ENCODE results near the gene TMPRSS5. TPM values are rescaled to one million over a fixed set of nuclear protein-coding genes. Genes with fewer than 3 reads are reported as not detected.

TMPRSS5 gene
- total RNA-seq, 1 experiment from 2014 or later: 0.71 TPM

GRCh38 chr11:113637636-113638035 lies 68.5 kb downstream of the TMPRSS5 start:
- no peak for DNase-seq (ENCODE audit: low read depth, low spot score)
- Histone ChIP-seq H3K9me2 (ENCODE audit: insufficient read depth) (no peaks in the 10 kb centered on the region), H3K4me3 (replicated peaks in 1 of 2; ENCODE audit: low read depth in 1 of 2, low read length in 2 of 2) (no peak overlapping the region), H3K36me3 (ENCODE audit: control insufficient read depth in 1 of 2, insufficient read depth in 2 of 2, low read length in 2 of 2) (no peaks in the 10 kb centered on the region), H3K4me1 (ENCODE audit: control insufficient read depth in 1 of 2, insufficient read depth in 2 of 2, low read length in 2 of 2) (no peaks in the 10 kb centered on the region), H3K4me2 (ENCODE audit: low read length) (no peak overlapping the region), H3K27ac (ENCODE audit: low read depth, low read length) (no peak overlapping the region), H3K9ac (ENCODE audit: low read length) (no peak overlapping the region), H4K20me1 (ENCODE audit: insufficient read depth) (no peaks in the 10 kb centered on the region), H3K79me2 (ENCODE audit: insufficient read depth, low read length) (no peaks in the 10 kb centered on the region), H3K9me3 (ENCODE audit: control insufficient read depth in 1 of 2, insufficient read depth in 1 of 2, low read depth in 1 of 2, low read length in 2 of 2) (no peaks in the 10 kb centered on the region), H3K27me3 (ENCODE audit: insufficient read depth, low read length) (peaks cover 2% of the 10 kb centered on the region; the same call in 1 of the 2 replicates), H2AFZ (ENCODE audit: low read depth, low read length, poor library complexity, severe bottlenecking) (no peak overlapping the region)
- no peak for ATAC-seq
- no peak for TF ChIP-seq SIN3A (IDR thresholded peaks at IDR 0.05; ENCODE audit: low read depth)
- TF ChIP-seq JUND (IDR thresholded peaks at IDR 0.05): no peak
- TF ChIP-seq POLR2AphosphoS5 (IDR thresholded peaks at IDR 0.05; ENCODE audit: low read depth, low read length): no peak
- TF ChIP-seq REST (IDR thresholded peaks at IDR 0.05; ENCODE audit: low read depth): no peak
- no peak for TF ChIP-seq RAD21 (IDR thresholded peaks at IDR 0.05; ENCODE audit: low read depth)
- no peak for TF ChIP-seq FOSL1 (IDR thresholded peaks at IDR 0.05; ENCODE audit: low read depth)
- TF ChIP-seq POLR2A (IDR thresholded peaks at IDR 0.05; ENCODE audit: borderline replicate concordance, extremely low read depth, insufficient read depth, insufficient read length): no peak
- CTCF ChIA-PET: no interaction called here
- BruUV-seq (replicated peaks): no TSS peak
- intact Hi-C loops (cut with micrococcal nuclease): no loop called here
- POLR2A ChIA-PET: no interaction called here
- RAD21 ChIA-PET (ENCODE audit: low non-redundant PET in 1 of 2, low total read pairs in 2 of 2, uncharacterized antibody in 2 of 2, unreplicated experiment in 2 of 2): no interaction called here

Other genes with a start within 250 kb of the TMPRSS5 start
- gene DRD2, start 230.9 kb downstream of the TMPRSS5 start, total RNA-seq (2021; ENCODE audit: unreplicated experiment): not detected
- 21.0 TPM for gene ZW10, start 67.4 kb upstream of the TMPRSS5 start, total RNA-seq (2021; ENCODE audit: unreplicated experiment)
- gene CLDN25, start 73.5 kb upstream of the TMPRSS5 start, total RNA-seq (2021; ENCODE audit: unreplicated experiment): not detected
- gene USP28, start 169.3 kb upstream of the TMPRSS5 start, total RNA-seq (2021; ENCODE audit: unreplicated experiment): 23.5 TPM
- gene HTR3B, start 198.5 kb upstream of the TMPRSS5 start, total RNA-seq (2021; ENCODE audit: unreplicated experiment): not detected